T-cell (primary cell): ENCODE results near the gene SFTPB. TPM values are rescaled to one million over a fixed set of nuclear protein-coding genes. Genes with fewer than 3 reads are reported as not detected.

Experiments used
- ATAC-seq, 4 experiments: fragments of 200-7000 bp in 3 of 4; fragments of 150-1000 bp in 1 of 4; cut with Tn5 transposase; replicated peaks in 1 of 4; 1 replicate in 3 of 4; 2 replicates in 1 of 4; pipeline ENCODE4 v1.10.0; 2021; ENCODE audit warnings: moderate library complexity in 3 of 4, mild to moderate bottlenecking in 2 of 4, moderate number of reproducible peaks in 1 of 4
- CTCF ChIA-PET, 2 donors: fragments of 300-600 bp; sonication (Branson Sonifier 250); formaldehyde crosslinking; loops; one replicate each; lab custom pipeline; 2022; ENCODE audit warnings: antibody characterized with exemption in 2 of 2; lab: Charles Lee
- POLR2A ChIA-PET, 2 donors: fragments of 300-600 bp; sonication (Branson Sonifier 250); formaldehyde crosslinking; loops; one replicate each; lab custom pipeline; 2022; ENCODE audit warnings: antibody characterized with exemption in 2 of 2; lab: Charles Lee
- DNase-seq, 35 experiments: peaks; one replicate each; pipeline versions ENCODE4 v3.0.0 to v3.0.0-alpha.2; 2013 to 2023
- H3K27ac ChIP-seq: one replicate; pipeline ENCODE4 v1.5.1; 2013; ENCODE audit warnings: low read length
- H3K27me3 ChIP-seq, 2 experiments: replicated peaks in 1 of 2; 1 replicate in 1 of 2; 2 replicates in 1 of 2; pipeline versions ENCODE4 v1.6.1 to v1.7.0; 2013; ENCODE audit warnings: low read length in 1 of 2, mixed read lengths in 1 of 2; ENCODE audit not compliant: control insufficient read depth in 2 of 2, insufficient read depth in 2 of 2; ENCODE audit errors: extremely low read depth in 1 of 2
- H3K36me3 ChIP-seq, 2 donors: 1 replicate in 1 of 2; 2 replicates in 1 of 2; pipeline versions ENCODE4 v1.6.1 to v1.7.0; 2013; ENCODE audit warnings: low read length in 1 of 2; ENCODE audit not compliant: control insufficient read depth in 2 of 2, insufficient read depth in 1 of 2; ENCODE audit errors: extremely low read depth in 1 of 2
- H3K4me1 ChIP-seq, 2 experiments: 1 replicate in 1 of 2; 2 replicates in 1 of 2; pipeline versions ENCODE4 v1.6.1 to v1.7.0; 2013; ENCODE audit warnings: low read length in 2 of 2, mixed read lengths in 1 of 2; ENCODE audit not compliant: insufficient read depth in 2 of 2, control insufficient read depth in 1 of 2; ENCODE audit errors: extremely low read depth in 1 of 2
- H3K4me3 ChIP-seq, 2 donors: 1 replicate in 1 of 2; 2 replicates in 1 of 2; pipeline versions ENCODE4 v1.5.1 to v1.7.0; 2013; ENCODE audit warnings: mild to moderate bottlenecking in 2 of 2, low read length in 1 of 2, moderate library complexity in 1 of 2; ENCODE audit not compliant: control insufficient read depth in 1 of 2; ENCODE audit errors: extremely low read depth in 1 of 2
- H3K9me3 ChIP-seq: 2 replicates; pipeline ENCODE4 v1.7.0; 2013
- H3K27ac Mint-ChIP-seq, 2 donors: one replicate each; pipeline ENCODE4 v1.8.0; 2020 to 2021; ENCODE audit warnings: mild to moderate bottlenecking in 2 of 2, mixed read lengths in 2 of 2
- H3K27me3 Mint-ChIP-seq, 2 donors: one replicate each; pipeline ENCODE4 v1.8.0; 2021 to 2022; ENCODE audit warnings: mixed read lengths in 2 of 2
- H3K36me3 Mint-ChIP-seq: one replicate; pipeline ENCODE4 v1.8.0; 2021; ENCODE audit warnings: mixed read lengths
- H3K4me1 Mint-ChIP-seq, 3 donors: one replicate each; pipeline ENCODE4 v1.8.0; 2020 to 2022; ENCODE audit warnings: mixed read lengths in 3 of 3, mild to moderate bottlenecking in 1 of 3
- H3K4me3 Mint-ChIP-seq, 3 donors: one replicate each; pipeline ENCODE4 v1.8.0; 2020 to 2022; ENCODE audit warnings: mild to moderate bottlenecking in 3 of 3, mixed read lengths in 3 of 3, moderate library complexity in 3 of 3
- H3K9me3 Mint-ChIP-seq, 3 donors: one replicate each; pipeline ENCODE4 v1.8.0; 2020 to 2022; ENCODE audit warnings: mixed read lengths in 3 of 3
- WGBS: methylation state at CpG from one replicate; pipeline ENCODE4 v1.1.5; 2013; ENCODE audit warnings: missing lambda C conversion rate; ENCODE audit not compliant: insufficient coverage; 5-methylcytosine and 5-hydroxymethylcytosine counted together
- total RNA-seq, 35 experiments: library from RNA in 6 of 35; stranded (reverse) in 6 of 35; fragments of 120-200 nt in 1 of 35; gene quantifications; one replicate each; pipeline versions ENCODE4 v1.2.1 to v1.2.4 and lab custom pipeline; 2013 to 2026

The SFTPB gene
- total RNA-seq, 5 donors from 2014 or later (not counting 1 experiment from before 2014, with no cell fraction given): 11.6 to 18.6 (median 16.0) TPM; not detected in 2

DNA sequence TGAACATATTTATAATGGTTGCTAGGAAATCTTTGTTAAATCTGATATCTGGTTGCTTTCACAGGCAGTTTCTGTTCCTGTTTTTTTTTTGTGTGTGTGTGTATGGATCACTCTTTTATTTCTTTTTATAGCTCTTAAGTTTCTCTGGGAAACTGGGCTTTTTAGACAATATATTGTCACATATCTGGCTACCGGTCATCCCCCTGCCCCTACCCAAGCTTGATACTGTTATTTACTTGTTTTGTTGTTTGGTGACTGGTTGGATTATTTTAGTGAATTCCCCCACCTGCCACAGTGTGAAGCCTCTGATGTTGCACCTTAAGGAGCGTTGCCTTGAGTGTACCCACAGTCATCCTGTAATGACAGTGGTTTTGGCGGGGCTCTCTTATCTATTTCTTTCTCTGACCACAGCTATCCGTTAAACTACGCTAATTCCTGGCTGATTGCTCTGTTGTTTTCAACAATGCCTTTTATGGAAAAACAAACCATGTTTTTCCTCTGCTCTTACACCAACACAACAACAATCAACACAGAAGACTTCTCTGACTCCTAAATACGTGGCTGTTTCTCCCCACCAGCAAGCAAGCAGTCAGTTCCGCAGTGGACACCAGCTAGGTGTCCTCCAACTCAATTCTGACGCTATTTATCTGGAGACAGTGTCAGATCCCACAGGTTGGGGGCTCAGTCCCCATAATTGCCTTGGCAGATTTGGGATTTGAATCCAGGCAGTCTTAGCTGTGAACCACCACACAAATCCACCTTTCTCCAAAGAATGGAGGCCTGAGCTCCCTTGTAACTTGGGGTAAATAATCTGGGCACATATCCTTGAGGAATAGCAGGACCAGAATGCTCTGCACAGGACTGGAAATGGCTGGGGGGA is 37.0 kb upstream of the SFTPB start:
- 39% methylated on average over 7 of the region's 8 CpGs for WGBS
- ATAC-seq (peak in 2 of 4 experiments; percentile 33 to 71), DNase-seq (peak in 24 of 35 experiments; percentile 9 to 57 (median 39))
- H3K4me3 ChIP-seq: no peak overlapping the region
- Mint-ChIP-seq H3K27me3 (peaks cover 6 to 7% of the 10 kb centered on the region in 2 donors), H3K9me3 (no peaks in the 10 kb centered on the region), H3K4me3 (peak overlapping the region in 1 of 3 donors; percentile 37), H3K4me1 (peaks cover 15 to 40% (median 18%) of the 10 kb centered on the region in 3 donors), H3K36me3 (no peaks in the 10 kb centered on the region), H3K27ac (peak overlapping the region in 1 of 2 donors; percentile 50)
- peaks cover 0 to 23% of the 10 kb centered on the region in 2 experiments for H3K4me1 ChIP-seq
- ChIA-PET CTCF (interaction anchor here (0.6 to 5.8 kb wide), 8 partner anchors 10 to 184 kb away, joined by 3 to 48 read pairs (median 4); partner anchors contain the start of genes GNLY (in 1 of the 2) and ST3GAL5 (in 1 of the 2)), POLR2A (interaction anchor here in 1 of 2 donors (1.3 kb wide), 2 partner anchors 331 to 745 kb away, joined by 3 to 5 read pairs; no protein-coding TSS in a partner anchor)
- H3K9me3 ChIP-seq: no peaks in the 10 kb centered on the region
- H3K27ac ChIP-seq: peak overlapping the region; percentile 59
- H3K27me3 ChIP-seq: peaks cover 0 to 16% of the 10 kb centered on the region in 2 experiments
- no peaks in the 10 kb centered on the region for H3K36me3 ChIP-seq

DNA sequence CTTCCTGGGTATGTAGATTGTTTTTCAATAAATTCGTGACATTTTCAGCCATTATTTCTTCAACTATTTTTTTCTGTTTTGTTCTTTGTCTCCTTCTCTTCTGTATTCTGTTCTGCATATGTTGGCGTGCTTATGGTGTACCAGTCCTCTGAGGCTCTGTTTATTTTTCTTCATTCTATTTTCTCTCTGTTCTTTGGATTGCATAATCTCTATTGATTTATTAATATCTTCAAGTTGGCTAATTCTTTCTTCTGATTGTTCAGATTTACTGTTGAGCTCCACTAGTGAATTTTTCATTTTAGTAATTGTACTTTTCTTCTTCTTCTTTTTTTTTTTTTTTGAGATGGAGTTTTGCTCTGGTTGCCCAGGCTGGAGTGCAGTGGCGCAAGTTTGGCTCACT is 36.0 kb upstream of the SFTPB start:
- peaks cover 6 to 7% of the 10 kb centered on the region in 2 donors for H3K27me3 Mint-ChIP-seq
- H3K4me1 Mint-ChIP-seq: peaks cover 15 to 40% (median 18%) of the 10 kb centered on the region in 3 donors
- no peaks in the 10 kb centered on the region for H3K9me3 Mint-ChIP-seq
- H3K4me1 ChIP-seq: peaks cover 0 to 23% of the 10 kb centered on the region in 2 experiments
- no peaks in the 10 kb centered on the region for H3K36me3 ChIP-seq
- H3K36me3 Mint-ChIP-seq: no peaks in the 10 kb centered on the region
- no peak overlapping the region for H3K4me3 Mint-ChIP-seq
- no CpG with 5 or more reads among the region's 3 CpGs for WGBS
- no peak overlapping the region for H3K4me3 ChIP-seq
- peak overlapping the region in 1 of 2 donors; percentile 29 for H3K27ac Mint-ChIP-seq
- no peaks in the 10 kb centered on the region for H3K9me3 ChIP-seq
- H3K27me3 ChIP-seq: peaks cover 0 to 13% of the 10 kb centered on the region in 2 experiments
- ChIA-PET POLR2A (interaction anchor here (0.6 to 1.3 kb wide), 3 partner anchors 228 to 746 kb away, joined by 3 to 5 read pairs (median 3); no protein-coding TSS in a partner anchor), CTCF (interaction anchor here (0.6 to 5.8 kb wide), 4 partner anchors 9 to 68 kb away, joined by 3 to 48 read pairs (median 5); partner anchors contain the start of gene GNLY (in 1 of the 2))
- peak overlapping the region; percentile 20 for H3K27ac ChIP-seq
- ATAC-seq (no peak), DNase-seq (no peak)

DNA sequence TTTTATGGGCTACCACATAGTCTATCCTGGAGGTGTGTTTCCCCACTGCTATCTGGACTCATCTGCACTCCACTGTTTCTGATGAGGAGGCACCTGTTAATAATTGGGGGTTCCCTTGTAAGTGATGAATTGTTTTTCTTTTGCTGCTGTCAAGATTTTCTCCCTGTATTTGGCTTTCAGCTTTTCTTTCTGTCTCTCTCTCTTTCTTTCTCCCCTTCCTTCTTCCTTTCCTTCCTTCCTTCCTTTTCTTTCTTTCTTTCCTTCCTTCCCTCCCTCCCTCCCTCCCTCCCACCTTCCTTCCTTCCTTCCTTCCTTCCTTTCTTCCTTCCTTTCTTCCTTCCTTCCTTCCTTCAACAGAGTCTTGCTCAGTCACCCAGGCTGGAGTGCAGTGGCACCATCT is 35.3 kb upstream of the SFTPB start:
- H3K9me3 ChIP-seq: no peaks in the 10 kb centered on the region
- peaks cover 0 to 13% of the 10 kb centered on the region in 2 experiments for H3K27me3 ChIP-seq
- ChIA-PET POLR2A (interaction anchor here (0.6 to 1.3 kb wide), 2 partner anchors 85 to 746 kb away, joined by 5 to 6 read pairs; no protein-coding TSS in a partner anchor), CTCF (interaction anchor here in 1 of 2 donors (0.6 to 1.0 kb wide), 2 partner anchors 66 to 71 kb away, joined by 3 to 4 read pairs; no protein-coding TSS in a partner anchor)
- Mint-ChIP-seq H3K4me3 (no peak overlapping the region), H3K27me3 (peaks cover 6 to 7% of the 10 kb centered on the region in 2 donors), H3K36me3 (no peaks in the 10 kb centered on the region), H3K4me1 (peaks cover 15 to 40% (median 18%) of the 10 kb centered on the region in 3 donors), H3K27ac (peak overlapping the region in 1 of 2 donors; percentile 50), H3K9me3 (no peaks in the 10 kb centered on the region)
- no peaks in the 10 kb centered on the region for H3K36me3 ChIP-seq
- peaks cover 0 to 23% of the 10 kb centered on the region in 2 experiments for H3K4me1 ChIP-seq
- ATAC-seq (no peak), DNase-seq (no peak)
- H3K27ac ChIP-seq: no peak overlapping the region
- no peak overlapping the region for H3K4me3 ChIP-seq

DNA sequence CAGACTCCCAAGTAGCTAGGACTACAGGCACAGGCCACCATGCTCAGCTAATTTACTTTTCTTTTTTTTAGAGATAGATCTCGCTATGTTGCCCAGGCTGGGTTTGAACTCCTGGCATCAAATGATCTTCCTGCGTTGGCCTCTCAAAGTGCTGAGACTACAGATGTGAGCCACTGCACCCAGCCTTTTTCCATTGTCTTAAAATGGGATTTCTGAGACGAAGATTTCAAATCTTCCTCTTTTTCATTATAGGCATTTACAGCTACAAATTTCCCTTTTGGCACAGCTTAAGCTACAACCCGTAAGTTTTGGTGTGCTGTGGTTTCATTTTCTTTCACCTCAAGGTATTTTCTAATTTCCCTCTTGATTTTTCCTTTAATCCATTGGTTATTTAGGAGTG is 34.8 kb upstream of the SFTPB start:
- ChIA-PET CTCF (interaction anchor here in 1 of 2 donors (0.6 to 1.0 kb wide), 2 partner anchors 66 to 71 kb away, joined by 3 to 4 read pairs; no protein-coding TSS in a partner anchor), POLR2A (interaction anchor here in 1 of 2 donors (0.6 kb wide), 1 partner anchor 85 kb away, joined by 6 read pairs; no protein-coding TSS in a partner anchor)
- H3K27me3 ChIP-seq: peaks cover 0 to 13% of the 10 kb centered on the region in 2 experiments
- DNase-seq: no peak
- Mint-ChIP-seq H3K36me3 (no peaks in the 10 kb centered on the region), H3K4me3 (no peak overlapping the region), H3K27me3 (peaks cover 3 to 7% of the 10 kb centered on the region in 2 donors), H3K4me1 (peaks cover 15 to 40% (median 18%) of the 10 kb centered on the region in 3 donors), H3K27ac (peak overlapping the region in 1 of 2 donors; percentile 50), H3K9me3 (no peaks in the 10 kb centered on the region)
- WGBS: 58% methylated on average over 2 of the region's 4 CpGs
- H3K9me3 ChIP-seq: no peaks in the 10 kb centered on the region
- H3K4me1 ChIP-seq: peaks cover 0 to 28% of the 10 kb centered on the region in 2 experiments
- H3K4me3 ChIP-seq: no peak overlapping the region
- no peak overlapping the region for H3K27ac ChIP-seq
- no peaks in the 10 kb centered on the region for H3K36me3 ChIP-seq
- ATAC-seq: no peak

DNA sequence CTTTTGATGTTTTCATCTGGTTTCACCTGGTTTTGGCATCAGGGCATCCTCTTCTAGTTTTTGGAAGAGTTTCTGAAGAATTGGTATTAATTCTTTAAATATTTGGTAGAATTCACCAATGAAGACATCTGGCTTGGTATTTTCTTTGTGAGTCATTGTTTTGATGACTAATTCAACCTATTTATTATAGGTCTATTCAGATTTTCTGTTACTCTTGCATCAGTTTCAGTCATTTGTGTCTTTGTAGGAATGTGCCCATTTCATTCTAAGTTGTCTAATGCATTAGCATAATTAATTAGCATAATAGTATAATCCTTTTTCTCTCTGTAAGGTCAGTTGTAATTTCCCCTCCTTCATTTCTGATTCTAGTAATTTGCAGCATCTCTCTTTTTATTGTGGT is 34.2 kb upstream of the SFTPB start:
- no peaks in the 10 kb centered on the region for H3K36me3 Mint-ChIP-seq
- no peak overlapping the region for H3K27ac ChIP-seq
- peaks cover 1 to 6% of the 10 kb centered on the region in 2 donors for H3K27me3 Mint-ChIP-seq
- ChIA-PET POLR2A (no interaction called here), CTCF (no interaction called here)
- DNase-seq: no peak
- H3K27me3 ChIP-seq: peaks cover 0 to 16% of the 10 kb centered on the region in 2 experiments
- H3K4me3 ChIP-seq: no peak overlapping the region
- H3K4me1 ChIP-seq: peaks cover 0 to 28% of the 10 kb centered on the region in 2 experiments
- no peaks in the 10 kb centered on the region for H3K36me3 ChIP-seq
- H3K27ac Mint-ChIP-seq: no peak overlapping the region
- no peaks in the 10 kb centered on the region for H3K9me3 ChIP-seq
- no peak overlapping the region for H3K4me3 Mint-ChIP-seq
- no peak for ATAC-seq
- peaks cover 15 to 38% (median 16%) of the 10 kb centered on the region in 3 donors for H3K4me1 Mint-ChIP-seq
- H3K9me3 Mint-ChIP-seq: no peaks in the 10 kb centered on the region

DNA sequence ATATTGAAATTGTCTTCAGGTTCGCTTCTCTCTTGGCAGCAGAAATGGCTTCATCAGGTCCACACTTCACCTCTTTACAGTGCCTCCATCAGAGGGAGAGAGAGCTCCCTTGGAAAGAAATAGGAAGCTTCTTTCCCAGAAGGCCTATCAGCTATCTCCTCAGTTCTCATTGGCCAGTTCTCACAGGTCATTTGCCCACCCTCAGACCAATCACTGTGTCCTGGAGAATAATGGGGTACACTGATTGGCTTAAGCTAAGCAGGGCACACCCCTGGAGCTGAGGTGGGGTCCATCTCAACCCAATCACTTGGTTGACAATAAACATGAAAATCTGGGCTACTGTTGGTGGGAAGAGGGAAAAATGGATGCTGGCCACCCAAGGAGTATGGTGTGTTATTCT is 31.3 kb upstream of the SFTPB start:
- peak overlapping the region in 1 of 2 donors; percentile 4 for H3K27ac Mint-ChIP-seq
- ATAC-seq: no peak
- H3K9me3 Mint-ChIP-seq: no peaks in the 10 kb centered on the region
- H3K36me3 Mint-ChIP-seq: no peaks in the 10 kb centered on the region
- H3K27ac ChIP-seq: no peak overlapping the region
- peaks cover 0 to 11% of the 10 kb centered on the region in 2 experiments for H3K27me3 ChIP-seq
- H3K4me3 Mint-ChIP-seq: no peak overlapping the region
- no peak for DNase-seq
- no CpG with 5 or more reads among the region's 1 CpG for WGBS
- H3K4me1 Mint-ChIP-seq: peaks cover 3 to 16% (median 8%) of the 10 kb centered on the region in 3 donors
- H3K9me3 ChIP-seq: no peaks in the 10 kb centered on the region
- ChIA-PET POLR2A (no interaction called here), CTCF (no interaction called here)
- peaks cover 0 to 9% of the 10 kb centered on the region in 2 experiments for H3K4me1 ChIP-seq
- no peaks in the 10 kb centered on the region for H3K36me3 ChIP-seq
- H3K4me3 ChIP-seq: no peak overlapping the region
- no peaks in the 10 kb centered on the region for H3K27me3 Mint-ChIP-seq
